HG03097 (cell line): ENCODE results near the gene CCT7.
A peak's percentile ranks its signal among the peaks of the same experiment; 100 is the strongest.

Experiments
- ATAC-seq: cut with Tn5 transposase; IDR thresholded peaks from one replicate; pipeline ENCODE4 v1.9.1; 2021; ENCODE audit not compliant: unreplicated experiment, low FRiP score

CCT7 gene

GRCh38 chr2:73291461-73292315, 57.6 kb downstream of the CCT7 start:
- ATAC-seq = no peak

DNA sequence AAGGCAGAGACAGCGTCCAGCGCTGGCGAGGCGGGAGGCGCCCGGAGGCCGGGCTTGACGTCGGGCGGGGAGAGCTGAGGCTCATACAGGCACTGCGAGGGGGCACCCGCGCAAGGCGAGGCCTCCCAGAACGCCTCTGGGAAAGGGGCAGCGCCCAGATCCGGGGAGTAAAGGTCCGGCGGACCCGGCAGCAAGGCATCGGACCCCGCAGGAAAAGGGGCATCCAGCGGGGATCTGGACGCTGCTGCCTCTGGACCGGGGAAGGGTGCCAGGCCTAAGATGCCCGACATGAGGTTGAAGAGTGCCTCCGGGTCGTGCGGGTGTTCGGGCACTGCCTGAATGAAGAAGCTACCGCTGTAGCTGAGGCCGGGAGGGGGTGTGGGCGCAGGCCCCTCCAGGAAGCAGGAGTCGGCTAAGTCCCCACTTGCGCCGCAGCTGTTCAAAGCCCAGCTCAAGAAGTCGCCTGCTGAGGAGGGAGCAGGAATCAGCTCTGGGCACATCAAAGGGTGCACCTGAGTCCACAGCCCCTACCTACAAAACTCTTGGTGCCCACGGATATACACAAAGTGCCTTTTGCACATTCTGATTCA, 58.3 kb downstream of the CCT7 start:
- ATAC-seq = no peak

DNA sequence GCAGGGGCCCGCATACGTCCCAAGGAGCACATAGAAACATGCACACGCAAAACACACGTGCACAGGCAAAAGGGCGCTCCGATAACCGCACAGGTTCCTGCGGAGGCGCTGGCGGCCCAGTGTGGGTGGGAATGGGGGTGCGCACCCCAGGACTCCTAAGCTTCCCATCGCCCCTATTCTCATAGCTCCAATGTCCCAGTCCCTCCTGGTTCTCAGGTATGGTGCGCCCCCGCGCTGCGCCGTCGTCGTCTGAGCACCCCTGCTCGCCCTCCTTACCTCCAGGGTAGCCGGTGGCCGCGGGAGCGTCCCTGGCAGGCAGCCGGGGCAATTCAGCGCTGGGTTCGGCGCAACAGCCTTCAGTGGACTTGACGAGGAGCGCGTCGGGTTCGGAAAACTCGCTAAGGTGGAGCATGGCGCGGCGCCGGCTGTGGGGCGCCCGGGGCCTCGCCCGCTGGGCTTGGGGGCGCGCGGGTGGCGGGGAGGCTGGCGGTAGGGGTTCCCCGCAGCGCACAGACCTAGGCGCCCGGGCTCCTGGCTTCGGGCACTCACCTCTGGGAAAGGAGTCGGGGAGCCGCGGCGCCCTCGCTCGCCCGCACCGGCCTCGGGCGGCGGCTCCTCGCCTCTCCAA, 58.9 kb downstream of the CCT7 start:
- ATAC-seq = no peak

DNA sequence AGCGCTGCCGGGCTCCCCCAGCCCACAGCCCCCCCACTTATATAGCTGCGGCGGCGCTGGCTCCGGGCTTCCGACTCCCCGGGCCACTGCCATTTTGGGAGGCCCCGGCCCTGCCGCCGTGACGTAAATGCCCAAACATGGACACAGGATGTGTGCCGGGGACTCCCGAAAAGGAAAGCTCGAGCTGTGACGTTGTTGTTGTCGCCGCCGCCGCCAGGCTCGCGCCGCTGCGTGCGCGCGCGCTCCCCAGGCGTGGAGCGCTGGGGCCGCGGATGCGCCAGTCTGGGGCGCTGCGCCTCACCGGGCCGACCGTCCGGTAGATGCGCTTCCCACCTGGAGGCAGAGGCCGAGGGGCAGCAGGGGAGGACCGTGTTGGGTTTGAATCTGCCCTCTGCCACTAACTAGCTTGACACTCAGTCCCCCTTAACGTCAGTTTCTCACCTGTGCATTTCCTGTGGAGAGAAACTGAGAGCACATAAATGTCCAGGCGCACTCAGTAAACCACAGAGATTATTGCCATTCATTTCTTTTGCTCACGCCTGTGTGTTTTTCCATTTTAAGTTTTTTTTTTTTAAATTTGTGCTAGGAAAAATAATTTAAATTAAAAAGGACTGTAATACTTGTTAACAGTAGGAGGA, 59.5 kb downstream of the CCT7 start, which contains the start of gene EGR4:
Gene EGR4, minus strand, starts transcription at position 15 of the 638 bp plus-strand sequence. CDS start 231 bp downstream, outside the sequence.
- ATAC-seq = peak; percentile 91

- ATAC-seq = no peak
These were observed 60.1 kb downstream of the CCT7 start for GRCh38 chr2:73294239-73294638.

DNA sequence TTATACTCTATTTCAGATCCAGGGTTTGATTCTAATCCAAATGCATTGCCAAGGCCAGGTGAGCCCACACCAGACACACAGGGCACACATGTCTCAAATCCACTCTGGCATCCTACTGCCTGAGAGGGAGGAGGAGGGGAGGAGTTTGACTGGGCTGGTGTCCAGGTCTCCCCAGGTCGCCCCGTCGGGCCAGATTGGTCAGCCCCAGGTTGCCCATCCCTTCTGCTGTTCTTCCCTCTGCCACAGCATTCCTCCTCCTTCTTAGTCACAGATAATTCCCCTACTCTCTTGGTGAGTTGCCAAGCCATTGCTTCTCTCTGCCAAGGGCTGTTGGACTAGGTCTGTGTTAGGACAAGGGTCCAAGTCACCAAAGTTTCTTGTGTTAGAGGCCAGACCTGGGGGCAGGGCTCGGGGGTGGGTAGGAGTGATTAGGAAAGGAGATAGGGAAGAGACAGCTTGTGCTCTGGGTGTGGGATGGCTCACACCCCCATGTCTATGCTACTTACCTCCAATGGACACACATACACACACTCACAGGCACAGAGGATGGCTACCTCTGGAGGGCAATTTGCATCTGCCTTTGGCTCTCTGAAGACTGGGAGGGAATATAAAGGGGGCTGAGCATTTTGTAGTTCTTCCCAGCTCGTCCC, 61.8 kb downstream of the CCT7 start:
- ATAC-seq = no peak

GRCh38 chr2:73297151-73297559, 63.0 kb downstream of the CCT7 start:
- ATAC-seq = no peak

DNA sequence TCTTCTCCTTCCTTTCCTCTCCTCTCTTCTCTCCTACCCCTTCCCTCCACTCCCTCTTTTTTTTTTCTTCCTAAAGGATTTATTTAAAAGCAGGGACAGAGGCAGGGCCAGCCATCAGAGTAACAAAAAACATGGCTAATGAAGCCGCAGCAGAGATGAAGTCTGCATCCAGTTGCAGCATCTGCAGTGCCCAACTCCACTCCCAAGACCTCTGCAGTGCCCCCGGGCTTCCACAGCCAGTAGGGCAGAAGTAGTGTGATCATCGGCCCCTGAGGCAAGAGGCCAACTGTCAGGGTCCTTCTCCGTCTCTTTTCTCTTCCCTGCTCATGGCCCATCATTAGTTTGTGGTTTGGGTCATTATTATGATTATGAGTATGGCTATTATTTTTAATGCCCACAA, 63.5 kb downstream of the CCT7 start:
- no peak for ATAC-seq

- no peak for ATAC-seq
These were observed 66.8 kb downstream of the CCT7 start for GRCh38 chr2:73300926-73301325.

- ATAC-seq = no peak
These were observed 67.5 kb downstream of the CCT7 start for GRCh38 chr2:73301636-73302035.
